ENCODE data around the gene PIK3AP1.

DNA sequence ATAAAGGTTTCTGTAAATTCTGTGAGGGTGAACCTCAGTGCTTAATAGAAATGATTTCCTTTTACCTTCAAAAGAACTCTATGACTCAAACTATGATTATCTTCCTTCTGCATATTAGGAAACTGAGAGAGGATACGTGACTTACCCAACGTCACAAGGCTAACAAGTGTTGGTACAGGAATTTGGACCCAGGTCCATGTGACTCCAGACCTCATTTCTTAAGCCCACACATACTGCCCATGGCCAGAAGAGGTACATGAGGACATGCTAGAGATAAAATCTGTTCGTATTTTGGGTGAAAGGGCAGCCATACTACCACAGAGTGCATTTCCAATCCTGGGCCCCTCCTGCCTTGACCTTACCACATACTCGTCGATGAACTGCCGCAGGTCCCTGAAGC is 72.0 kb downstream of the PIK3AP1 start:
- no peak for TF ChIP-seq POLR2AphosphoS5 (IDR thresholded peaks at IDR 0.05)
- TF ChIP-seq, protein P1, sequence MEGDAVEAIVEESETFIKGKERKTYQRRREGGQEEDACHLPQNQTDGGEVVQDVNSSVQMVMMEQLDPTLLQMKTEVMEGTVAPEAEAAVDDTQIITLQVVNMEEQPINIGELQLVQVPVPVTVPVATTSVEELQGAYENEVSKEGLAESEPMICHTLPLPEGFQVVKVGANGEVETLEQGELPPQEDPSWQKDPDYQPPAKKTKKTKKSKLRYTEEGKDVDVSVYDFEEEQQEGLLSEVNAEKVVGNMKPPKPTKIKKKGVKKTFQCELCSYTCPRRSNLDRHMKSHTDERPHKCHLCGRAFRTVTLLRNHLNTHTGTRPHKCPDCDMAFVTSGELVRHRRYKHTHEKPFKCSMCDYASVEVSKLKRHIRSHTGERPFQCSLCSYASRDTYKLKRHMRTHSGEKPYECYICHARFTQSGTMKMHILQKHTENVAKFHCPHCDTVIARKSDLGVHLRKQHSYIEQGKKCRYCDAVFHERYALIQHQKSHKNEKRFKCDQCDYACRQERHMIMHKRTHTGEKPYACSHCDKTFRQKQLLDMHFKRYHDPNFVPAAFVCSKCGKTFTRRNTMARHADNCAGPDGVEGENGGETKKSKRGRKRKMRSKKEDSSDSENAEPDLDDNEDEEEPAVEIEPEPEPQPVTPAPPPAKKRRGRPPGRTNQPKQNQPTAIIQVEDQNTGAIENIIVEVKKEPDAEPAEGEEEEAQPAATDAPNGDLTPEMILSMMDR (IDR thresholded peaks at IDR 0.05) = no peak
- no peak for TF ChIP-seq POLR2A (IDR thresholded peaks at IDR 0.05)

Data from gastroesophageal sphincter (tissue), 3 donors.